ENCODE results near the gene NKX6-1. TPM values are rescaled to one million over a fixed set of nuclear protein-coding genes. Genes with fewer than 3 reads are reported as not detected.
A peak's percentile ranks its signal among the peaks of the same experiment; 100 is the strongest.

Gene NKX6-1
- total RNA-seq, 4 donors from 2014 or later: 0.40 to 19.1 TPM; not detected in 2

DNA sequence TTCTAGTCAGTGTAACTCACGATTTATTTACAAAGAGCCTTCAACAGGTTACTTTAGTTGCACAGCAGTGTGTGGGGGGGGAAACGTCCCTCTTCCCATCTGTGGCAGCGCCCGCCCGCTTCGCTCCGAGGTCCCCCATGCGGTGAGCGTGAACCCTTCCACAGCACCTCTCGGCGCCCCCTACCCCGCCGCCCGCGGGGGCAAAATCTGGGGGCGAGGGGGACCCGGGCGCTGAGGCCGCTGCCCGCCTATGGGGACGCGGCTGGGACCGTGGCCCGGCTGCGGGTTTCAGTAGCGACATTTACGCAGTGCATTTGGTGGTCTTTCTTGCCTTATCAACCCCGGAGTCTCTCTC is 6.4 kb downstream of the NKX6-1 start:
- H3K27ac ChIP-seq: peak overlapping the region in 1 of 3 donors; percentile 92
- H3K27me3 ChIP-seq: no peaks in the 10 kb centered on the region
- intact Hi-C loops (cut with DNase I): loop anchor here (10.0 kb wide), 1 partner anchor 338 kb away; no protein-coding TSS in a partner anchor
- peaks cover 0 to 9% of the 10 kb centered on the region in 2 donors for H3K36me3 ChIP-seq
- peaks cover 17 to 22% of the 10 kb centered on the region in 2 donors for H3K4me1 ChIP-seq
- 10 to 24% methylated on average over 25 to 27 of the region's 28 CpGs for WGBS, 2 donors
- no peaks in the 10 kb centered on the region for H3K9me3 ChIP-seq
- no peak for TF ChIP-seq POLR2A (IDR thresholded peaks at IDR 0.05)
- TF ChIP-seq, protein P1, sequence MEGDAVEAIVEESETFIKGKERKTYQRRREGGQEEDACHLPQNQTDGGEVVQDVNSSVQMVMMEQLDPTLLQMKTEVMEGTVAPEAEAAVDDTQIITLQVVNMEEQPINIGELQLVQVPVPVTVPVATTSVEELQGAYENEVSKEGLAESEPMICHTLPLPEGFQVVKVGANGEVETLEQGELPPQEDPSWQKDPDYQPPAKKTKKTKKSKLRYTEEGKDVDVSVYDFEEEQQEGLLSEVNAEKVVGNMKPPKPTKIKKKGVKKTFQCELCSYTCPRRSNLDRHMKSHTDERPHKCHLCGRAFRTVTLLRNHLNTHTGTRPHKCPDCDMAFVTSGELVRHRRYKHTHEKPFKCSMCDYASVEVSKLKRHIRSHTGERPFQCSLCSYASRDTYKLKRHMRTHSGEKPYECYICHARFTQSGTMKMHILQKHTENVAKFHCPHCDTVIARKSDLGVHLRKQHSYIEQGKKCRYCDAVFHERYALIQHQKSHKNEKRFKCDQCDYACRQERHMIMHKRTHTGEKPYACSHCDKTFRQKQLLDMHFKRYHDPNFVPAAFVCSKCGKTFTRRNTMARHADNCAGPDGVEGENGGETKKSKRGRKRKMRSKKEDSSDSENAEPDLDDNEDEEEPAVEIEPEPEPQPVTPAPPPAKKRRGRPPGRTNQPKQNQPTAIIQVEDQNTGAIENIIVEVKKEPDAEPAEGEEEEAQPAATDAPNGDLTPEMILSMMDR (IDR thresholded peaks at IDR 0.05): no peak
- DNase-seq: no peak
- H3K4me3 ChIP-seq (replicated peaks in 1 of 3): no peak overlapping the region

DNA sequence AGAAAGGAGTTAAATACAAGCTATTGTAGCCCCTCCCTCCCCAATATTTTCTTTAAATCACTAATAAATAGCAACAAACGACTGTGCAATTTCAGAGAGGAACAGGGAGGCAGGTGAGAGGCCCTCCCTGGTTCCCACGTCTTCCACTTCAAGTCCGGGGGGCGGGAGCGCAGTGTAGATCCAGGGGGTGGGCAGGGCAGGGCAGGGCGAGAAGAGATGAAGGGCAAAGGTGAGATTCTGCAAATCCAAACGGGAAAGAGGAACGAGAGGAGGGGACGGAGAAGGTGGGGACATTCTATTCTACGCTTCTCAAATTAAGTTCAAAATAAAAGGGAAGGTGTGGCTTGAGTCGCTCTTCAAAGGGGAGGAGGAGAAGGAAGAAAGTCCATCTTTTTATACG is 6.8 kb downstream of the NKX6-1 start:
- Histone ChIP-seq H3K4me1 (peaks cover 17 to 18% of the 10 kb centered on the region in 2 donors), H3K27me3 (no peaks in the 10 kb centered on the region), H3K9me3 (no peaks in the 10 kb centered on the region), H3K4me3 (replicated peaks in 1 of 3) (no peak overlapping the region), H3K36me3 (peaks cover 0 to 9% of the 10 kb centered on the region in 2 donors), H3K27ac (peak overlapping the region in 1 of 3 donors; percentile 92)
- WGBS, 2 donors: 17 to 25% methylated on average over 12 of the region's 12 CpGs
- intact Hi-C loops (cut with DNase I): loop anchor here (10.0 kb wide), 1 partner anchor 337 kb away; no protein-coding TSS in a partner anchor
- no peak for TF ChIP-seq POLR2A (IDR thresholded peaks at IDR 0.05)
- TF ChIP-seq, protein P1 (IDR thresholded peaks at IDR 0.05): no peak
- no peak for DNase-seq

DNA sequence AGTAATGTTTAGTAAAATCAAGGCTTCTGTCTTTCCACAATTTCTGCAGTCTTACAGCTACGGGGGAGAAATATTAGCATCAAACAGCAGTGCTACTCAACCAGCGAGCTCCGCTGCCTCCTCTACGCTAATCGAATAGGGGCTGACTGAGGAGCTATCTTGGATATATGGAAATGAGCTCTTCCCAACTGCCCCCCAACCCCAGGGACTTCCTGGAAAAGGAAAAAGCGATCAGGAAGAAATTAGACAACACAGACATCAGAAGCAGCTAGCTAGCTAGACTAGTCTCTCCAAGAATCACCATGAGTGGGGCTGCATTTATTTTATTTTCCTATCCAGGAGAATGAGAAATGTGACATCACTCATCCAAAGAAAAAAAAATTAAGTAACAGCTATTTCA is 7.6 kb downstream of the NKX6-1 start:
- Histone ChIP-seq H3K9me3 (no peaks in the 10 kb centered on the region), H3K27ac (peak overlapping the region in 1 of 3 donors; percentile 92), H3K27me3 (no peaks in the 10 kb centered on the region), H3K4me3 (replicated peaks in 1 of 3) (no peak overlapping the region), H3K36me3 (peaks cover 0 to 9% of the 10 kb centered on the region in 2 donors), H3K4me1 (peaks cover 13 to 17% of the 10 kb centered on the region in 2 donors)
- DNase-seq: no peak
- intact Hi-C loops (cut with DNase I): loop anchor here (10.0 kb wide), 1 partner anchor 337 kb away; no protein-coding TSS in a partner anchor
- TF ChIP-seq, protein P1 (IDR thresholded peaks at IDR 0.05): no peak
- no peak for TF ChIP-seq POLR2A (IDR thresholded peaks at IDR 0.05)
- WGBS, 2 donors: 36 to 47% methylated on average over 6 of the region's 6 CpGs

DNA sequence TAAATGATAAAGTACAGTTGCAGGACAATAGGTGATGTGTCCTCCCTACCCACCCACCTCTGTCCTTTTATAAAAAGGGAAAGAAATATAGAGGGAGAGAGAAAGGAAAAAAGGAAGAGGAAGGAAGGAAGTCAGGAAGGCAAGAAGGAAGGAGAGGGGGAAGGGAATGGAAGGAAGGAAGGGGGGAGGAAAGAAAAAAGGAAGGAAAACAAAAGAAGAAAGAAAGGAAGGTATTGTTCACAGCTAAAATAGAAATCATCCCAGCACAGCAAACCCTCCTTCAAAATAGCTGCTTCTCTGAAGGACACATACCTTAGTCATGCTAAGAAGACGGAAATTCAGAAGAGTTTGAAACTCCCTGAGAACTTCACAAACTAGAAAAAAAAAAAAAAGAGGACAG is 8.4 kb downstream of the NKX6-1 start:
- intact Hi-C loops (cut with DNase I): loop anchor here (10.0 kb wide), 1 partner anchor 336 kb away; no protein-coding TSS in a partner anchor
- no peak for DNase-seq
- Histone ChIP-seq H3K27ac (peak overlapping the region in 1 of 3 donors; percentile 92), H3K4me1 (peaks cover 13 to 17% of the 10 kb centered on the region in 2 donors), H3K9me3 (no peaks in the 10 kb centered on the region), H3K27me3 (no peaks in the 10 kb centered on the region), H3K4me3 (replicated peaks in 1 of 3) (no peak overlapping the region), H3K36me3 (peaks cover 0 to 9% of the 10 kb centered on the region in 2 donors)
- WGBS, 2 donors: 56 to 65% methylated on average over 1 of the region's 1 CpG
- TF ChIP-seq, protein P1 (IDR thresholded peaks at IDR 0.05): no peak

DNA sequence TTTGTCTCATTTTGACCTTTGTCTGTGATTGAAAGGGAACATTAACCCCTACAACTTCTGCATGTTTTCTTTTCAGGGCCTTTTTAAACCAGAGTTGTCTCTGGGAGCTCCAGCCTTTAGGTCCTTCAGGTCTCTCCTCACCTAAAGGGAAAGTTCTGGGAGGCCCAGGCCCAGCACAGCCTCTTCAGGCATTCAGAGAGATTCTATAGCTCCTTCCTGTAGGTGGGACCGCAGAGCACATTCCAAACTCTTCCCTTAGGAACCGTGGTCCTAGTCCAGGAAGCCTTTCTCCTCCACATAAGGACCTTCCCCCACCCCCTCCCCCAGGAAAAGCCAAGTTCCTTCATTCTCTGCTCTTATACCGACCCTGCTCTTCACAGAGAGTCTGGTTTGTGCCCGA is 14.9 kb downstream of the NKX6-1 start:
- no peak overlapping the region for H3K4me3 ChIP-seq (replicated peaks in 1 of 3)
- 49 to 61% methylated on average over 4 of the region's 4 CpGs for WGBS, 2 donors
- no peaks in the 10 kb centered on the region for H3K9me3 ChIP-seq
- intact Hi-C loops (cut with DNase I): no loop called here
- no peak for TF ChIP-seq POLR2A (IDR thresholded peaks at IDR 0.05)
- TF ChIP-seq, protein P1 (IDR thresholded peaks at IDR 0.05): no peak
- no peak for DNase-seq
- H3K4me1 ChIP-seq: peaks cover 0 to 13% of the 10 kb centered on the region in 2 donors
- H3K27ac ChIP-seq: no peak overlapping the region
- no peaks in the 10 kb centered on the region for H3K36me3 ChIP-seq
- no peaks in the 10 kb centered on the region for H3K27me3 ChIP-seq

Data from thyroid gland (tissue), 4 donors.